PC-9 (cell line): ENCODE data around the gene ACBD4. TPM values are rescaled to one million over a fixed set of nuclear protein-coding genes. Genes with fewer than 3 reads are reported as not detected.
A peak's percentile ranks its signal among the peaks of the same experiment; 100 is the strongest.

ENCODE experiments used
- BruUV-seq: library from RNA; stranded (reverse); fragments of 400-500 nt; replicated peaks from 2 replicates; lab custom pipeline; 2021; lab: Mats Ljungman, UMichigan
- CTCF ChIA-PET: fragments of 300-600 bp; sonication (Branson Sonifier 250); formaldehyde crosslinking; loops from one replicate; lab custom pipeline; 2022; ENCODE audit warnings: antibody characterized with exemption; lab: Charles Lee
- POLR2A ChIA-PET: fragments of 300-600 bp; sonication (Branson Sonifier 250); formaldehyde crosslinking; loops from one replicate; lab custom pipeline; 2022; ENCODE audit warnings: antibody characterized with exemption; ENCODE audit not compliant: unreplicated experiment; lab: Charles Lee
- DNase-seq, 2 experiments: peaks; one replicate each; pipeline versions ENCODE4 v3.0.0 to v3.0.0-alpha.2; 2015 to 2022; ENCODE audit warnings: mixed read lengths in 1 of 2
- H2AFZ ChIP-seq: fragments of 200-600 bp; sonication (generic); 2 replicates; pipeline ENCODE4 v1.8.1; 2017; ENCODE audit warnings: antibody characterized with exemption
- H3F3A ChIP-seq: fragments of 200-600 bp; sonication (generic); 2 replicates; pipeline ENCODE4 v1.8.1; 2017; ENCODE audit warnings: antibody characterized with exemption, mild to moderate bottlenecking, low read depth; ENCODE audit not compliant: insufficient read depth
- H3K27ac ChIP-seq: fragments of 200-600 bp; sonication (generic); 2 replicates; pipeline ENCODE4 v1.6.1; 2016; ENCODE audit warnings: mixed run types
- H3K27me3 ChIP-seq: fragments of 200-600 bp; sonication (generic); 2 replicates; pipeline ENCODE4 v1.6.1; 2016; ENCODE audit warnings: low read depth, mixed run types; ENCODE audit not compliant: insufficient read depth
- H3K36me3 ChIP-seq: fragments of 200-600 bp; sonication (generic); 2 replicates; pipeline ENCODE4 v1.6.1; 2016; ENCODE audit warnings: low read depth, mixed run types
- H3K4me1 ChIP-seq: fragments of 200-600 bp; sonication (generic); replicated peaks from 2 replicates; pipeline ENCODE4 v1.6.1; 2016; ENCODE audit warnings: mixed run types; ENCODE audit not compliant: insufficient read depth
- H3K4me2 ChIP-seq: fragments of 200-600 bp; sonication (generic); 2 replicates; pipeline ENCODE4 v1.6.1; 2017; ENCODE audit warnings: mixed run types
- H3K4me3 ChIP-seq: fragments of 200-600 bp; sonication (generic); 2 replicates; pipeline ENCODE4 v1.6.1; 2016; ENCODE audit warnings: mixed run types
- H3K79me2 ChIP-seq: fragments of 200-600 bp; sonication (generic); 2 replicates; pipeline ENCODE4 v1.6.1; 2017; ENCODE audit warnings: low read depth, mixed run types
- H3K9me2 ChIP-seq: fragments of 200-600 bp; sonication (generic); 2 replicates; pipeline ENCODE4 v1.8.1; 2017; ENCODE audit warnings: mild to moderate bottlenecking; ENCODE audit not compliant: insufficient read depth
- H3K9me3 ChIP-seq: fragments of 200-600 bp; sonication (generic); 2 replicates; pipeline ENCODE4 v1.8.1; 2016; ENCODE audit warnings: low read depth; ENCODE audit not compliant: insufficient read depth
- H4K20me1 ChIP-seq: fragments of 200-600 bp; sonication (generic); 2 replicates; pipeline ENCODE4 v1.8.1; 2017; ENCODE audit not compliant: insufficient read depth
- EZH2 ChIP-seq: fragments of 200-600 bp; sonication (generic); IDR thresholded peaks from 2 replicates; pipeline ENCODE4 v1.8.0; 2017; ENCODE audit warnings: antibody characterized with exemption, low read depth
- intact Hi-C: fragments of 100-400 bp; cut with micrococcal nuclease; formaldehyde crosslinking; loops from one replicate; pipeline ENCODE4 v1.10.0; 2022; ENCODE audit not compliant: unreplicated experiment
- total RNA-seq: library from RNA; stranded (reverse); gene quantifications from 2 replicates; pipeline ENCODE4 v1.2.3, GENCODE V29; 2021
- TF ChIP-seq, protein P1 (sequence below): fragments of 200-600 bp; sonication (generic); conservative IDR thresholded peaks from 2 replicates; pipeline ENCODE4 v1.6.1; 2017; ENCODE audit warnings: mixed run types, antibody characterized with exemption, mild to moderate bottlenecking, moderate library complexity

ACBD4 gene
- total RNA-seq, 1 experiment from 2014 or later = 14.6 TPM

GRCh38 chr17:45146890-45147580 lies 11.5 kb downstream of the ACBD4 start:
- Histone ChIP-seq H3K4me1 (peaks cover 20% of the 10 kb centered on the region), H3K4me3 (peak overlapping the region; percentile 73), H3K36me3 (peaks cover 12% of the 10 kb centered on the region; the same call in 1 of the 2 replicates), H3K9me2 (no peaks in the 10 kb centered on the region), H3K27ac (peak overlapping the region; percentile 92), H4K20me1 (no peaks in the 10 kb centered on the region), H2AFZ (peak overlapping the region; percentile 67), H3K9me3 (no peaks in the 10 kb centered on the region), H3K79me2 (peaks cover 43% of the 10 kb centered on the region), H3F3A (peaks cover 40% of the 10 kb centered on the region), H3K4me2 (peak overlapping the region; percentile 70), H3K27me3 (no peaks in the 10 kb centered on the region)
- TF ChIP-seq, protein P1, sequence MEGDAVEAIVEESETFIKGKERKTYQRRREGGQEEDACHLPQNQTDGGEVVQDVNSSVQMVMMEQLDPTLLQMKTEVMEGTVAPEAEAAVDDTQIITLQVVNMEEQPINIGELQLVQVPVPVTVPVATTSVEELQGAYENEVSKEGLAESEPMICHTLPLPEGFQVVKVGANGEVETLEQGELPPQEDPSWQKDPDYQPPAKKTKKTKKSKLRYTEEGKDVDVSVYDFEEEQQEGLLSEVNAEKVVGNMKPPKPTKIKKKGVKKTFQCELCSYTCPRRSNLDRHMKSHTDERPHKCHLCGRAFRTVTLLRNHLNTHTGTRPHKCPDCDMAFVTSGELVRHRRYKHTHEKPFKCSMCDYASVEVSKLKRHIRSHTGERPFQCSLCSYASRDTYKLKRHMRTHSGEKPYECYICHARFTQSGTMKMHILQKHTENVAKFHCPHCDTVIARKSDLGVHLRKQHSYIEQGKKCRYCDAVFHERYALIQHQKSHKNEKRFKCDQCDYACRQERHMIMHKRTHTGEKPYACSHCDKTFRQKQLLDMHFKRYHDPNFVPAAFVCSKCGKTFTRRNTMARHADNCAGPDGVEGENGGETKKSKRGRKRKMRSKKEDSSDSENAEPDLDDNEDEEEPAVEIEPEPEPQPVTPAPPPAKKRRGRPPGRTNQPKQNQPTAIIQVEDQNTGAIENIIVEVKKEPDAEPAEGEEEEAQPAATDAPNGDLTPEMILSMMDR = no peak
- no peak for TF ChIP-seq EZH2
- intact Hi-C loops = loop anchor here (5.0 kb wide), 2 partner anchors 225 to 280 kb away; no protein-coding TSS in a partner anchor
- POLR2A ChIA-PET = interaction anchor here (0.6 to 2.4 kb wide), 3 partner anchors 14 to 164 kb away, joined by 3 to 39 read pairs (median 5); partner anchors contain the start of gene HEXIM2
- DNase-seq = peak; percentile 52 to 91
- BruUV-seq = TSS peak; percentile 66
- CTCF ChIA-PET = interaction anchor here (0.6 to 5.7 kb wide), 3 partner anchors 51 to 374 kb away, joined by 4 to 66 read pairs (median 6); no protein-coding TSS in a partner anchor

DNA sequence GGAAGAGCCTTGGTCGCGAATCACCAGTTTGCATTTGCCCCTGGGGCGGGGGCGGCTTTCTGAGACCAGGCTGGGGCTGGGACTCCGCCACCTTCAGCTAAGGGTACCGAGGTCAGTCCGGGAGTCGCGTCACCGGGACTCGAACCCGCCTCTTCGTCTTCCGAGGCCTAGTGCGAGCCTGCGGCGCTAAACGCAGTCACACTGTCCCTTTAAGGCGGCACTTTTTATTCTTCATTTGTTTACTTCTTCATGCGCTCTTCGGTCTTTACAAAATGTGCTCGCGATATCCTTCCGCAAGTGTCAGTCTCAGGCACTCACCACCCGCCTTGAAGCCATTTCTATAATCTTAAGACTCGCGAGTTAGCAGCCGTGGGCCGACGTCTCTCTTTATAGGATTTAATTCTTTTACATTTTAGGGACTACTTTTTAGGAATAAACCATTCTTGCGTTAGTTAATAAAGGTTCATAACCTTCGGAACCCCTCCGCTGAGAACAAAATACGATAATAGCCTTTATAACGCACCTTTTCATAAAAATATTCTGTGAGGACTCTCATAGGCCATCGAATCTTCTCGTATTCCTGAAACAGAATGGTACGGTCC lies 12.2 kb downstream of the ACBD4 start:
- Histone ChIP-seq H3K79me2 (peaks cover 50% of the 10 kb centered on the region), H3K9me3 (no peaks in the 10 kb centered on the region), H4K20me1 (no peaks in the 10 kb centered on the region), H3K9me2 (no peaks in the 10 kb centered on the region), H3F3A (peaks cover 46% of the 10 kb centered on the region), H3K27ac (peak overlapping the region; percentile 92), H3K27me3 (no peaks in the 10 kb centered on the region), H3K36me3 (peaks cover 12% of the 10 kb centered on the region; the same call in 1 of the 2 replicates), H2AFZ (peak overlapping the region; percentile 67), H3K4me1 (peaks cover 26% of the 10 kb centered on the region), H3K4me2 (peak overlapping the region; percentile 70), H3K4me3 (peak overlapping the region; percentile 73)
- peak; percentile 71 to 86 for DNase-seq
- no TSS peak for BruUV-seq
- intact Hi-C loops = loop anchor here (1.0 to 5.0 kb wide), 4 partner anchors 14 to 280 kb away; partner anchors contain the start of gene HEXIM2
- POLR2A ChIA-PET = interaction anchor here (0.5 to 2.4 kb wide), 6 partner anchors 13 to 177 kb away, joined by 5 to 42 read pairs (median 24); partner anchors contain the start of gene HEXIM2
- CTCF ChIA-PET = interaction anchor here (0.6 to 5.7 kb wide), 4 partner anchors 13 to 374 kb away, joined by 4 to 66 read pairs (median 26); partner anchors contain the start of gene ACBD4
- TF ChIP-seq, protein P1 = no peak
